OCI-LY1 (cell line): ENCODE results near the gene TTN.

Experiments used
- H2AFZ ChIP-seq: fragments of 200-600 bp; sonication (generic), shearing (Covaris generic); 2 replicates; pipeline ENCODE4 v1.6.0; 2014; ENCODE audit warnings: antibody characterized with exemption, mild to moderate bottlenecking, low read length
- H3F3A ChIP-seq: fragments of 200-600 bp; sonication (generic), shearing (Covaris generic); 2 replicates; pipeline ENCODE4 v1.6.0; 2014; ENCODE audit warnings: mild to moderate bottlenecking, antibody characterized with exemption, low read length, moderate library complexity; ENCODE audit not compliant: insufficient read depth
- H3K27ac ChIP-seq: fragments of 200-600 bp; sonication (generic); 2 replicates; pipeline ENCODE4 v1.5.1; 2014; ENCODE audit warnings: low read length, mixed run types, mild to moderate bottlenecking, low read depth; ENCODE audit not compliant: poor library complexity, severe bottlenecking
- H3K27me3 ChIP-seq: fragments of 200-600 bp; sonication (generic); 2 replicates; pipeline ENCODE4 v1.6.0; 2014; ENCODE audit warnings: antibody characterized with exemption, mild to moderate bottlenecking, low read length, moderate library complexity; ENCODE audit not compliant: insufficient read depth
- H3K36me3 ChIP-seq: fragments of 200-600 bp; sonication (generic); 2 replicates; pipeline ENCODE4 v1.6.1; 2014; ENCODE audit warnings: mild to moderate bottlenecking, antibody characterized with exemption, low read length, moderate library complexity, mixed read lengths; ENCODE audit not compliant: insufficient read depth
- H3K4me1 ChIP-seq: fragments of 200-600 bp; sonication (generic); 2 replicates; pipeline ENCODE4 v1.5.1; 2014; ENCODE audit warnings: mild to moderate bottlenecking, low read length, moderate library complexity; ENCODE audit not compliant: insufficient read depth, severe bottlenecking
- H3K4me2 ChIP-seq: fragments of 200-600 bp; sonication (generic), shearing (Covaris generic); 2 replicates; pipeline ENCODE4 v1.6.1; 2014; ENCODE audit warnings: low read length
- H3K4me3 ChIP-seq: fragments of 200-600 bp; sonication (generic); 2 replicates; pipeline ENCODE4 v1.5.1; 2014; ENCODE audit warnings: low read length, low read depth, mild to moderate bottlenecking, mixed read lengths; ENCODE audit not compliant: poor library complexity, severe bottlenecking
- H3K79me2 ChIP-seq: fragments of 200-600 bp; shearing (Covaris generic); 2 replicates; pipeline ENCODE4 v1.6.1; 2016; ENCODE audit warnings: mixed run types, low read length, mixed read lengths; ENCODE audit not compliant: insufficient read depth
- H3K9ac ChIP-seq: fragments of 200-600 bp; sonication (generic), shearing (Covaris generic); 2 replicates; pipeline ENCODE4 v1.6.1; 2014; ENCODE audit warnings: mild to moderate bottlenecking, low read length, mixed read lengths
- H3K9me2 ChIP-seq: fragments of 200-600 bp; sonication (generic), shearing (Covaris generic); 2 replicates; pipeline ENCODE4 v1.6.1; 2014; ENCODE audit warnings: low read depth, mild to moderate bottlenecking, low read length, mixed read lengths
- H3K9me3 ChIP-seq: fragments of 200-600 bp; shearing (Covaris generic); 2 replicates; pipeline ENCODE4 v1.6.1; 2014; ENCODE audit warnings: low read length, mixed read lengths
- H4K20me1 ChIP-seq: fragments of 200-600 bp; sonication (generic), shearing (Covaris generic); 2 replicates; pipeline ENCODE4 v1.6.0; 2016; ENCODE audit warnings: mild to moderate bottlenecking, low read length; ENCODE audit not compliant: insufficient read depth
- CTCF ChIP-seq: fragments of 200-600 bp; sonication (generic), shearing (Covaris generic); IDR thresholded peaks from 2 replicates; pipeline ENCODE4 v1.5.1; 2017; ENCODE audit warnings: mild to moderate bottlenecking, antibody characterized with exemption, low read length, moderate library complexity, mixed read lengths
- EZH2 ChIP-seq: fragments of 200-600 bp; sonication (generic), shearing (Covaris generic); IDR thresholded peaks from 2 replicates; pipeline ENCODE4 v1.8.0; 2017; ENCODE audit warnings: borderline replicate concordance, mixed run types, mild to moderate bottlenecking, antibody characterized with exemption, low read length, moderate library complexity, mixed read lengths

TTN gene

DNA sequence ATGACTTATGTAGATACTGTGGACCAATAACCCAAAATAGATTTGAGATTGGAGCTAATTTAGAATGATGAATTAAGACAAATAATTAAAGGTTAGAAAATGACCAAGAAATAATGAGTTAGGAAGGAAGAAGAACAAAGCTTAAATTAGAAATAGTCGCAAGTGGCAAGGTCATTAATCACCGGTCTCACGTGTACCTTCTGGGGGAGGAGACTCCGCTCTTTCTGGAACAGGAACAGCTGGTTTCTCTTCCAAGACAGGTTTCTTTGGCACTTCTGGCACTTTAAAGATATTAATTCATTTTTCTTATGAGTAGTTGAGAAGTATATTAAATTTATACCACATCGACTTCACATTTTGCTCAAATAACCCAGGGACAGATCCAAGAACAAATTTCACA, 156.7 kb downstream of the TTN start:
- no peaks in the 10 kb centered on the region for H3K79me2 ChIP-seq
- no peaks in the 10 kb centered on the region for H3K27me3 ChIP-seq
- H3K4me3 ChIP-seq = no peak overlapping the region
- H3K4me2 ChIP-seq = no peak overlapping the region
- H3K27ac ChIP-seq = no peak overlapping the region
- H4K20me1 ChIP-seq = no peaks in the 10 kb centered on the region
- peaks cover 66% of the 10 kb centered on the region for H3K36me3 ChIP-seq
- H3K9me3 ChIP-seq = no peaks in the 10 kb centered on the region
- H3K9me2 ChIP-seq = no peaks in the 10 kb centered on the region
- H3K4me1 ChIP-seq = no peaks in the 10 kb centered on the region
- no peak overlapping the region for H3K9ac ChIP-seq
- no peak overlapping the region for H2AFZ ChIP-seq
- TF ChIP-seq CTCF (no peak), EZH2 (no peak)
- peaks cover 3% of the 10 kb centered on the region; the same call in 1 of the 2 replicates for H3F3A ChIP-seq

DNA sequence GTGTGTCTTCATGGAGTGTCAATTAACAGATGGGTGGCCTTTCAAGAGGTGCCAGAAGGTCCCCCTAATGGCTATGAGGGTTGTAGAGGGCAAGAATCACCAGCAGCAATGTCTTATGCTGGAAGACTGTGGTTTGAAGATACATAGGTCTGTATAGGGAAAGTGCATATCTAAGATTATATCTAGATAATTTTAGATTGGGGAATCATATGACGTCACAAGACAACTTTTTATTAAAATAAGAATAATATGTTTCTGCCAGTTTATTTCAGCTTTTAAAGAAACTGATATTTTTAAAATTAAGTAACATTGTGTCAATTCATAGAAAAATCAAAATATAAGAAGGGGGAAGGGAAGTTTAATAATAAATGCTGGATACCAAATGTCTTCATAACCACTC, 162.3 kb downstream of the TTN start:
- Histone ChIP-seq H3K27me3 (no peaks in the 10 kb centered on the region), H2AFZ (no peak overlapping the region), H3K9ac (no peak overlapping the region), H3K9me3 (no peaks in the 10 kb centered on the region), H3K79me2 (no peaks in the 10 kb centered on the region), H3K4me3 (no peak overlapping the region), H3K27ac (no peak overlapping the region), H3F3A (no peaks in the 10 kb centered on the region), H3K4me1 (no peaks in the 10 kb centered on the region), H3K4me2 (no peak overlapping the region), H3K9me2 (no peaks in the 10 kb centered on the region), H3K36me3 (peaks cover 83% of the 10 kb centered on the region), H4K20me1 (no peaks in the 10 kb centered on the region)
- TF ChIP-seq EZH2 (no peak), CTCF (no peak)

DNA sequence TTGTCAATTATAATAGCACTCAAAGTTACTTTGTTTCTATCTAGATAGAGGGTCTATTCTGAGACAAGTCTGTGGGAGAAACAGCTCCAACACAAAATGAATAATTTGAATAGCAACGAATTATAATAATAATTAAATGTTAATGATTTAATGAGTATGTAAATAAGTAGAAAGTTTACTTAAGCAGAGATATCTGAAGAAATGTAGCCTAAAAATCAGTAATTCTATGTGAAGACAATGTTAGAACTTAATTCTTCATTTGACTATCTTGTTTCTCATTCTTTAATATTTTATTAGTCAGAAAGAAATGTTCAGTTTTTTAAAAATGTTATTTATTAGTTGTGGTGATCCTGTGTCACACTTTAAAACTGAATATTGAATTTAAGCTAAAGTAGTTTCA, 165.7 kb downstream of the TTN start:
- H3K9ac ChIP-seq = no peak overlapping the region
- no peaks in the 10 kb centered on the region for H3K9me2 ChIP-seq
- H3K4me1 ChIP-seq = no peaks in the 10 kb centered on the region
- no peak overlapping the region for H3K27ac ChIP-seq
- H3K79me2 ChIP-seq = no peaks in the 10 kb centered on the region
- no peak overlapping the region for H3K4me3 ChIP-seq
- no peaks in the 10 kb centered on the region for H4K20me1 ChIP-seq
- no peaks in the 10 kb centered on the region for H3K9me3 ChIP-seq
- H3F3A ChIP-seq = no peaks in the 10 kb centered on the region
- no peak overlapping the region for H2AFZ ChIP-seq
- H3K27me3 ChIP-seq = no peaks in the 10 kb centered on the region
- H3K36me3 ChIP-seq = peaks cover 78% of the 10 kb centered on the region
- no peak overlapping the region for H3K4me2 ChIP-seq
- TF ChIP-seq EZH2 (no peak), CTCF (no peak)
